Measurements from ENCODE around the gene DHRS1.
A peak's percentile ranks its signal among the peaks of the same experiment; 100 is the strongest.

The DHRS1 gene

GRCh38 chr14:24308342-24309124, 9.0 kb upstream of the DHRS1 start:
- DNase-seq = no peak

GRCh38 chr14:24307575-24308341, 8.2 kb upstream of the DHRS1 start, which contains the start of gene CIDEB:
CIDEB (minus strand) TSS chr14:24307977; CDS start chr14:24307858, 119 bp downstream.
- DNase-seq = peak; percentile 38

DNA sequence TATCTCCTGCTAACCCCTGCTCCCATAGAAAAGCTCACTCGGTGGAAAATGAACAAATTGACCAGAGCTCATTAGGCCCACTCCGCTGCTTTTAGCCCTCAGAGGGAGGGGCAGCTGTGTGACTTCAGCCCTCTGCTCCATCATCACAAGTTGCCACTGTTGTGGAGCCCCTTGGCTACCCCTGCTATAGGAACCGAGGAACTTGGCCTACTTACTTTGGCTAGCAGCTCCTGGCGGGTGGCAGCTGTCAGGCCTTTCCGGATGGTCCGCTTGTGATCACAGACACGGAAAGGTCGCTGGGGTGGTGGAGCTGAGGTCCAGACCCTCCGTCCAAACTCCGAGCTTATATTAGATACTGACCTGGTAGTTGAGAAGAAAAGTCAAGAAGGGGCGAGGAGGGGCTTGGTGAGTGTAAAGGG, 7.6 kb upstream of the DHRS1 start:
- DNase-seq = no peak

GRCh38 chr14:24304019-24304387, 4.4 kb upstream of the DHRS1 start:
- DNase-seq = no peak

DNA sequence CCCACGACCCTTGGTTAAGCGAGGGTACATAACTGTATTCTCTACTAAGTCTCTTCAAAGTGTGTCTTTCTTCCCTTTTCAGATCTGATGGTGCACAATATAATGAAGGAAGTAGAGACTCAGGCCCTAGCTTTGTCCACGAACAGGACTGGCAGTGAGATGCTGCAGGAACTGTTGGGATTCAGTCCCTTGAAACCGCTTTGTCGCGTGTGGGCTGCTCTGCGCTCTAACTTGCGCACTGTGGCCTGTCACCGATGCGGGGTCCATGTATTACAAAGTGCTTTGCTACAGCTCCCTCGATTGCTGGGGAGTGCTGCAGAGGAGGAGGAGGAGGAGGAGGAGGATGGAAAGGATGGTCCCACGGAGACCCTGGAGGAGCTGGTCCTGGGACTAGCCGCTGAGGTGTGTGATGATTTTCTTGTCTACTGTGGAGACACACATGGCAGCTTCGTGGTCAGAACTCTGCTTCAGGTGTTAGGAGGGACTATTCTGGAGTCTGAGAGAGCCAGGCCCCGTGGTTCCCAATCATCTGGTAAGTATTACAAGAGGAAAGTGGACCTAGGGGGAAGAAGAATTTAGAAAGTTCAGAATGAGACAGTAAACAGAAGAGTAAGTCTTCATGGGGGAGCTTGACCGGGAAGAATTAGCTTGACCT, 873 bp upstream of the DHRS1 start:
- DNase-seq = no peak

DNA sequence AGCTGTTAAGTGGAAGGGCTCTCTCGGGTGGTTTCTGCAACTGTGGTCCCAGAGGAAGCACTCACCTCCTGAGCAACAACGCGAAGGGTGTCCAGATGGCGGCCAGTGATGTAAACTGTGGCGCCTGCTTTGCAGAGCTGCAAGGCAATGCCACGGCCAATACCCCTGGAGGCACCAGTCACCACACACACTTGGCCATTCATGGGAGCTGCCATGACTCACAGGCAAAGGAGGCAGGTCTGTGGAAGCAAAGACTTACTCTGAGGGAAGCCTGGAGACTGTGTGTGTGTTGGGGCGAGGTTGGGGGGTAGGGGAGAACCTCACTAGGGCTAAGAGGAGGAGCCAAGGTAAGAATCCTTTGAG, 707 bp downstream of the DHRS1 start:
- no peak for DNase-seq

DNA sequence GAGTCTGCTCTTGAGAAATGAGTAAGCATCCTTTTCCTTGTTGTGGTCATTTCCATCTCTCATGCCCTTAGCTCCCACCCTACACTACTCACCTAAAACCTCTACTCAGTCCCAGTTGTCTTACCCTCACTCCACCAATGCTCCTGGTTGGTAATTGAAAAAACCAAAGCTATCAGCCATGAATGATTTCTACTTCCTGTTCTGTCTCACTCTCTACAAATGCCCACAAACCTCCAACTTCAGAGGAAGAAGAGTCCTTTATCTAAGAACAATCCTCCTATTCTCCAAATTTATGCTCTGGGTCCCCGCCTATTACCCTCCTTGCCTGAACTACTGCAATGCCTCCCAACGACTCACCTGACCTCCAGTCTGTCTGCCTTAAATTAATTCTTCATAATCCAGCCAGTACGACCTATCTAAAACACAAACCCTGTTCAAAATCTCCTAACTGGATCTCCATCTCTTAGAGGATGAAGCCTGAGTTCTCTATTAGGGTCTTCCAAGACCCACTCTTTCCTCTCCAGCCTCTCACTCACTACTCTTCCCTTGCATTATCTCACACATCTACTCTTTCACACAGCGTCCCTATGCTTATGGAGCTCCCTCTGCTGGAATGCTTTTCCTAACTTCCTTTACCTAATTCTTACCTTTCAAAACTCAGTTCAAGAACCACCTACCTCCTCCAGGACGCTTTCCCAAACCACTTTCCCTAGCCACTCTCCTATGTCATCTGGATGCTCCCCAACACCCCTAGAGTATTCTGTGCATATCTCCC, 2.2 kb downstream of the DHRS1 start:
- DNase-seq = peak; percentile 25

- DNase-seq = peak; percentile 57
These were observed 3.0 kb downstream of the DHRS1 start for GRCh38 chr14:24296341-24297157.

- DNase-seq = no peak
These were observed 6.1 kb downstream of the DHRS1 start for GRCh38 chr14:24293525-24293924.

DNA sequence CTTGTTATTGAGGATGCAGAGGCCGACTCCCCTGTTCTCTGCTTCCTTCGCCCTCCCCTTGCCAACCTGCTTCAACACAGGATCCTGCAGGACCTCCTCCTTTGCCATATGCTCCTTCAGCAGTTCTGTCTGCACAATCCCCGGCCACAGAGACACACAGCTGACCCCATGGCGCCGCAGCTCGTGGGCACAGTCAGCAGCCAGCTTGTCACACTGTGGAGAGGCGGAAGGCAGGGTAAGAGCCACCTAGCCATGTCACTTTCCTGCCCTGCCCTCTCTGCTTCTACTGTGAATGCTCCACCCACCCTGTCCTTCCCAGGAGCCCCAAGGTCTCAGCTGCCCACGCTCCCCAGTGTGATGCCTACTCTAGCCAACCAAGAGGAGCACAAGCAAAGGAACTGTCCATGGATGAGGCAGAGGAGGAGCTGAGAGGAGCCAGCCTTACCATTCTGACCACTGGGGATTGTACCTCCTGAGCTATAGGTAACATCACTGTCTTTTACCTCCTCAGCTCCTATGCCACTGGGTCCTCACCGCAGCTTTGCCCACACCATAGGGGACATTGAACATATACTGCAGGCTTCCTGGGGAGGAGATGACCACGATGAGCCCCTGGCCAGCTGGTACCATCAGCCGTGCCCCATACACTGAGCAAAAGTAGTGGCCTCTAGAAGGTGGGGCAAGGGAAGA, 7.3 kb downstream of the DHRS1 start:
- DNase-seq = no peak

DNA sequence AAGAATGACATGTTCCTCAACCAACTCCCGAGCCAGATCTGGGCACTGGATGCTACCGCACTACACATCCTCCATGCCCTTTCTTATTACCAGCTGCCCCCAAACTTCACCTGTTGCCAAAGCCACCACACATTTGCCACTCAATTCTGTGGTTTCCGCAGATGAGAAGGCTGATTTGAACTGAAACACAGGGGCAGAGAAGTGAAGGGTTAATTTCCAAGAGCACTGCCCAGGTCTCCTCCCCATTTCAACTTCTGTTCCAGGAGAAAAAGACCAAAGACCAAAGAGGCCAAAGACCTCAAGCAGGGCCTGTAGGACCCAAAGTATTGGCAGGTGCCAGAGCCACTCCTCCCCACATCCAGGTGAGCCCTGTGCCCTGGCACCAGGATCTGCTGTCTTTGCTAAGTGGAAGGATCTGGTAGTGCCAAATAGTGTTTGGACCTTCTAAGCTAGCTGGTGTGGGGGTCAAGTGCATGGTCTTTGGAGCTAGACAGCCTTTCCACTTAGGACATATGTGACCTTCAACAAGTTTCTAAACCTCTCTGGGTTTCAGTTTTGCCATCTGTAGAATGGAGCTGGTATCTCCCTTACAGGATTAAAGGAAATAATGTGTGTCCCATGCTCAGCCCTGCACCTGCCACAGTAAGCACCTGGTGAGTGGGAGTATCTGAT, 8.0 kb downstream of the DHRS1 start:
- DNase-seq = no peak

- no peak for DNase-seq
These were observed 8.8 kb downstream of the DHRS1 start for GRCh38 chr14:24290746-24291145.

GRCh38 chr14:24289649-24290280, 9.8 kb downstream of the DHRS1 start:
- no peak for DNase-seq

GRCh38 chr14:24286996-24287395, 12.6 kb downstream of the DHRS1 start:
- no peak for DNase-seq

GRCh38 chr14:24285351-24285750, 14.2 kb downstream of the DHRS1 start:
- no peak for DNase-seq

DNA sequence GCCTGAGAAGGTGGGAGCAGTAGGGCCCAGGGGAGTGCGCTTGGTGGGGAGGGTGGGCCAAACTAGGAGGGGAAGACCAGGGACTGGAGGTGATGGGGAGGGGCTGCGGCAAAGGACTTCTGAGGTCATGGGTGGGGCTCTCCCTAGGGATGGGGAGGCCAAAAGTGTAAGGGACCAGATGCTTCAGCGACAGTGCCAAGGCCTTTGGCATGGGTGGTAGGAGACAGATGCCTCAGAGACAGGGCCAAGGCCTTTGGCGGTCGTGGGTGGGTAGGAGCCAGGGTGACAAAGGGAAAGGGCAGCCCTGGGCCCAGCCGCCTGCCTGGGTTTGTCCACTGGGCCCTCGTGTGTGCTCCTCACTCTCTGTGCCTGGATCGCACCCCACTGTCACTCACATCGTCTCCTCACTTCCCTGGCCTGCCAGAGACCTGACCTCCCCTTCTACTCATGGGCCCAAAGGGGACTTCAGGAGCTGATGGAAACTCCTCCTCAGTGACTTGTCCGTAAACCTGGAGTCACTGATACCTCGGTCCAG, 15.0 kb downstream of the DHRS1 start:
- no peak for DNase-seq

DNA sequence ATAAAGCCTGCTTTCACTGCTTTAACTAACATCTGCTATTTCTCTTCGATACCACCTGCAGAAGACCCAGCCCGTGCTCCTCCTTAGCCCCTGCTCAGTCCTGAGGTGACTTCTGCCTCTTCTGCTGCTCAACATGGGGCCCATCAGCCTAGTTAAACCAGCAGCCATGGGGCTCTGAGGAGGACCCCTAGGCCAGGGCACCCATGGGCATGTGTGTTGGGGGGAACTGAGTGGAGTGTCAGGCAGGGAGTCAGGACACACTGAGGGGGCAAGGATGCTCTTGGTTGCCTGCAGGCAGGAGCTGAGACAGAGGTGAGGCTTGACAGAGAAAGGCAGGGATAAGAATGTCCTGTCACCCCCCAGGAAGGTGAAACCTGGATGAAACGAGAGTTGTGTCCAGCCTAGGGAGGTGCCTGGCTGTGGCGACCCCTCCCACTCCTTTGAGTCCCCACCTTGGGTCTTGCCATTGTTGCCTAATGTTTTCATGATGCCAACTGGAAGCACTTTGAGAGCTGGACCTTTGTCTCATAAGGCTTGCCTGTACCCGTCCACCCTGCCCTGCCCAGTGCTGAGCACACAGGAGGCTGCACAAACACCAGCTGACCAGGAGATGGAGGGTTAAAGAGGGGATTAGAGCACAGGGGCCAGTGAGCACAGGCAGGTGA, 15.7 kb downstream of the DHRS1 start:
- no peak for DNase-seq

GRCh38 chr14:24282736-24283135, 16.8 kb downstream of the DHRS1 start:
- DNase-seq = no peak

GRCh38 chr14:24281636-24282035, 17.9 kb downstream of the DHRS1 start:
- DNase-seq = no peak

All from NCI-H1105 treated with DMSO at 0.1 percent for 48 hours (cell line).